ENCODE results near the gene PAMR1. TPM values are rescaled to one million over a fixed set of nuclear protein-coding genes. Genes with fewer than 3 reads are reported as not detected.

PAMR1 gene
- total and polyA plus RNA-seq, 2 of the 8 experiments (the other 6 are each of a cell fraction or from before 2014, with no cell fraction given) = 3.0 to 6.9 TPM

GRCh38 chr11:35488117-35488516 lies 37.3 kb downstream of the PAMR1 start:
- no peak overlapping the region for H3K4ac ChIP-seq (replicated peaks; ENCODE audit: insufficient read length, low read depth, low read length)
- H2AFZ ChIP-seq (ENCODE audit: low read length) = no peak overlapping the region
- no peaks in the 10 kb centered on the region for H3K23me2 ChIP-seq (ENCODE audit: low read depth, low read length)
- H3K9me3 ChIP-seq (ENCODE audit: insufficient read depth in 2 of 2, low read depth in 1 of 2, low read length in 1 of 2) = 0 out of 4 replicates have a peak, but pooled peaks cover 0 to 2% of the 10 kb centered on the region in 2 experiments
- no peak overlapping the region for H4K5ac ChIP-seq (ENCODE audit: insufficient read length, low read depth, low read length)
- H2BK5ac ChIP-seq (ENCODE audit: low read depth, low read length) = no peak overlapping the region
- no peak overlapping the region for H3K9ac ChIP-seq (replicated peaks in 1 of 4; ENCODE audit: extremely low read depth in 1 of 4, low read depth in 3 of 4, low read length in 3 of 4)
- no peak overlapping the region for H2BK15ac ChIP-seq (ENCODE audit: low read length)
- H4K8ac ChIP-seq (ENCODE audit: extremely low read depth, insufficient read depth, low read length) = no peak overlapping the region
- H3K14ac ChIP-seq (ENCODE audit: insufficient read length) = no peak overlapping the region
- no peak overlapping the region for H3K18ac ChIP-seq (ENCODE audit: extremely low read depth, low read length)
- H3K79me1 ChIP-seq (ENCODE audit: low read depth, low read length) = no peaks in the 10 kb centered on the region
- TF ChIP-seq GTF2F1 (IDR thresholded peaks at IDR 0.05; ENCODE audit: borderline replicate concordance, low read depth, low read length) = no peak
- TF ChIP-seq GABPA (IDR thresholded peaks at IDR 0.05; ENCODE audit: borderline replicate concordance, insufficient read depth, low read length) = no peak
- TF ChIP-seq RBBP5 (IDR thresholded peaks at IDR 0.05; ENCODE audit: borderline replicate concordance, low read depth, low read length) = no peak
- no peak for TF ChIP-seq JUN (IDR thresholded peaks at IDR 0.05; ENCODE audit: low read depth, low read length)
- TF ChIP-seq SP1 (IDR thresholded peaks at IDR 0.05; ENCODE audit: low read depth, low read length) = no peak
- no peak for TF ChIP-seq CTBP2 (IDR thresholded peaks at IDR 0.05; ENCODE audit: borderline replicate concordance, insufficient read depth, insufficient read length, low read length)
- TF ChIP-seq PHF8 (conservative IDR thresholded peaks at IDR 0.05; ENCODE audit: low read depth, low read length) = no peak
- TF ChIP-seq RNF2 (IDR thresholded peaks at IDR 0.05; ENCODE audit: borderline replicate concordance, low read depth, low read length, missing control alignments, poor library complexity, severe bottlenecking) = no peak
- TF ChIP-seq TEAD4 (IDR thresholded peaks at IDR 0.05; ENCODE audit: low read depth, low read length) = no peak
- H2BK12ac ChIP-seq (ENCODE audit: low read depth, low read length) = no peak overlapping the region
- no peaks in the 10 kb centered on the region for H3K79me2 ChIP-seq (ENCODE audit: control insufficient read depth in 1 of 2, insufficient read depth in 2 of 2, low read length in 2 of 2)
- no peak overlapping the region for H4K91ac ChIP-seq (replicated peaks; ENCODE audit: insufficient read length, low read length)
- POLR2A ChIA-PET (ENCODE audit: partially characterized antibody) = no interaction called here
- no peak overlapping the region for H3K27ac ChIP-seq (ENCODE audit: low read depth, low read length)
- DNase-seq (ENCODE audit: low read depth in 1 of 2, low spot score in 2 of 2) (no peak), FAIRE-seq (no peak)
- H3K23ac ChIP-seq (ENCODE audit: insufficient read length) = no peak overlapping the region
- H3K56ac ChIP-seq (replicated peaks; ENCODE audit: insufficient read length, low read depth, low read length) = no peak overlapping the region
- no peak overlapping the region for H3K4me3 ChIP-seq (ENCODE audit: extremely low read depth in 1 of 4, insufficient read depth in 2 of 4, low read depth in 3 of 4, low read length in 4 of 4)
- peaks cover 0 to 3% (median under 1%) of the 10 kb centered on the region in 4 experiments; a peak in 3 of 8 replicates for H3K36me3 ChIP-seq (ENCODE audit: control insufficient read depth in 2 of 4, insufficient read depth in 4 of 4, low read length in 3 of 4)
- no peak overlapping the region for H3K4me2 ChIP-seq (ENCODE audit: insufficient read depth in 1 of 2, low read depth in 2 of 2, low read length in 2 of 2)
- H2BK20ac ChIP-seq (ENCODE audit: low read length) = no peak overlapping the region
- H3K4me1 ChIP-seq (replicated peaks in 1 of 4; ENCODE audit: control insufficient read depth in 3 of 4, insufficient read depth in 4 of 4, low read length in 3 of 4) = no peaks in the 10 kb centered on the region
- CTCF ChIA-PET (ENCODE audit: partially characterized antibody) = interaction anchor here (0.6 to 4.2 kb wide), 41 partner anchors 9 to 855 kb away, joined by 3 to 22 read pairs (median 4); no protein-coding TSS in a partner anchor
- H4K20me1 ChIP-seq (replicated peaks in 1 of 2; ENCODE audit: control insufficient read depth in 1 of 2, insufficient read depth in 2 of 2, low read length in 2 of 2) = no peaks in the 10 kb centered on the region
- 100% methylated on average over 1 of the region's 1 CpG; no CpG with 5 or more reads in 1 of the 2 experiments for WGBS, 2 experiments (ENCODE audit: extremely low coverage in 1 of 2, insufficient coverage in 1 of 2, insufficient read length in 1 of 2, insufficient replicate concordance in 2 of 2, low coverage in 1 of 2, low lambda C conversion rate in 2 of 2, missing lambda C conversion rate in 1 of 2)
- H3K27me3 ChIP-seq (replicated peaks in 1 of 4; ENCODE audit: control insufficient read depth in 3 of 4, extremely low read depth in 1 of 4, insufficient read depth in 3 of 4, low read length in 3 of 4) = no peaks in the 10 kb centered on the region; a peak in 1 of 7 replicates
- H2BK120ac ChIP-seq (replicated peaks; ENCODE audit: low read depth, low read length) = no peak overlapping the region
- H2AK5ac ChIP-seq (ENCODE audit: low read depth, low read length) = no peak overlapping the region

Measured in H1 (cell line).